DMS153 (cell line): ENCODE results near the gene PIGZ.
"Not testable (repeated sequence)": the region's sequence is repeated elsewhere in the genome, so short reads cannot be mapped to it uniquely, and the experiment has no call there.

ENCODE experiments used
- DNase-seq: peaks from one replicate; lab custom pipeline; 2025; lab: John Stamatoyannopoulos, UW

The PIGZ gene

GRCh38 chr3:196948442-196949284, 20.0 kb downstream of the PIGZ start:
- no peak for DNase-seq

GRCh38 chr3:196947860-196948441, 20.7 kb downstream of the PIGZ start:
- DNase-seq: no peak

GRCh38 chr3:196947136-196947859, 21.3 kb downstream of the PIGZ start:
- DNase-seq: no peak

GRCh38 chr3:196944037-196944790, 24.4 kb downstream of the PIGZ start:
- not testable (repeated sequence) for DNase-seq

- DNase-seq: no peak
Observed at GRCh38 chr3:196942915-196943277, 25.7 kb downstream of the PIGZ start.

- peak; percentile 96 for DNase-seq
Observed at GRCh38 chr3:196942226-196942914, 26.3 kb downstream of the PIGZ start, which contains the start of gene NCBP2. Gene NCBP2, minus strand, starts transcription at chr3:196942528. Its CDS starts 25 bp downstream, at chr3:196942503.

- no peak for DNase-seq
Observed at GRCh38 chr3:196941729-196942225, 26.9 kb downstream of the PIGZ start.

- DNase-seq: no peak
Observed at GRCh38 chr3:196938576-196938975, 30.1 kb downstream of the PIGZ start.

- DNase-seq: no peak
Observed at GRCh38 chr3:196938124-196938523, 30.5 kb downstream of the PIGZ start.

- no peak for DNase-seq
Observed at GRCh38 chr3:196936288-196936687, 32.3 kb downstream of the PIGZ start.

GRCh38 chr3:196932600-196932999, 36.0 kb downstream of the PIGZ start:
- DNase-seq: no peak

- DNase-seq: no peak
Observed at GRCh38 chr3:196931828-196932587, 36.6 kb downstream of the PIGZ start.

- DNase-seq: no peak
Observed at GRCh38 chr3:196931157-196931556, 37.5 kb downstream of the PIGZ start.

- no peak for DNase-seq
Observed at GRCh38 chr3:196927571-196928453, 40.8 kb downstream of the PIGZ start.

- DNase-seq: no peak
Observed at GRCh38 chr3:196920733-196921132, 47.9 kb downstream of the PIGZ start.

- no peak for DNase-seq
Observed at GRCh38 chr3:196918968-196919367, 49.7 kb downstream of the PIGZ start.

- no peak for DNase-seq
Observed at GRCh38 chr3:196916995-196917394, 51.6 kb downstream of the PIGZ start.

GRCh38 chr3:196916221-196916620, 52.4 kb downstream of the PIGZ start:
- DNase-seq: no peak

- DNase-seq: no peak
Observed at GRCh38 chr3:196915375-196915774, 53.3 kb downstream of the PIGZ start.

- DNase-seq: no peak
Observed at GRCh38 chr3:196914866-196915265, 53.8 kb downstream of the PIGZ start.
